GM04503 (cell line): ENCODE data around the gene ATOH8.

Experiments
- DNase-seq: peaks from one replicate; pipeline ENCODE4 v3.0.0-alpha.2; 2012; ENCODE audit warnings: low read depth

ATOH8 gene

DNA sequence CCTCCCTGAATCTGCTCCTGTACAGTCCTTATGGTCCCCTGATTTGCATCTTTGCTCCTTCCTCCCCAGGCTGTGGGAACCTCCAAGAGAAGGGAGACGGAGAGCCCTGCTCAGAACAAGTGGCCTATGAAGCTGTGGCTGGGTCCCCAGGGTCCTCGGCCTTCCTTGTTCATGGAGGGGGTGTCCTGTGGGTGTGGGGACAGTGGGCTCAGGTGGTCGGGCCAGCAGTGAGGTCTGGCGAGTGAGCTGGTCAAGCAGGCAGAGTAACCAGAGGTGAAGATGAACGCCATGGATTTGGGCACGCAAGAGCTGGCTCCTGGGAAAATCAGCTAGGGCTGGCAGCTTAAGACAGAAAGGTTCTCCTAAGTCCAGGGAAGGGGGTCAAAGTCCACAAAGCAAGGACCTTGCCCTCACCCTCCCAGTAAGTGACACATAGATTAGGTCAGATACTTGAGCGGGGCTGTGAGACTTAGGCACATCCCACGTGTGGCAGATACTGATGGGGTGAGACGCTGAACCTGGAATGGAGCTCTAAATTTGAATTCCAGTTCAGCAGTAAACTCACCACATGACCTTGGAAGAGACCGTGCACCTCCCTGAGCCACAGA, 34.8 kb upstream of the ATOH8 start:
- DNase-seq = no peak

DNA sequence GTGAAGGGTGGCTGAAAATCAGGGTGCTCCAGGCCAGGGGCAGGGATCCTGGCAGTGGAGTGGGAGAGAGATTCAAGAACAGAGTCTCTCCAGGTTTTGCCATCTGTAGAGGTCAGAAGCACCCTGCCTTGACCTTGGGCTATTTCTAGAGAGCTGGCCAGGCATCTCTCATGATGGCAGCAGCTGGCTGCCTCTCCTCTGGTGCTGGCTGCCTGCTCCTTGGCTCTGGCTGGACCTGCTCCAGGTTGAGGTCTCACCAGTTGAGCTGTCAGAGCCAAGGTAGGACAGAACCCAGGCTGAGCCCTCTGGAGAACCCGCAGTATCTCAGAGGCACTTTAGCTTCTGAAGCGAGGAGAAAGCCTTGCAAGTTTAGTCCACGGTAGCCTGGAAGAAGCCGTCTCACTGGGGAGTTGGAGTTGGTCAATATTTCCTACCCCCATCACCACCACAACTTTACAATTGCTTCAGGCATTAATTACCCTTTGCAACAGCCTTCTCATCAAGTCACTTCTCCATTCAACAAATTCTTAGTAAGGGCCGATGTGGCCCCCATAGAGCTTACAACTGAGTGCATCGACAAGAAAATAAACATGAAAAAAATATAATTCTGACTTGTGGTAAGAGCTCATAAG, 34.1 kb upstream of the ATOH8 start:
- DNase-seq = no peak

DNA sequence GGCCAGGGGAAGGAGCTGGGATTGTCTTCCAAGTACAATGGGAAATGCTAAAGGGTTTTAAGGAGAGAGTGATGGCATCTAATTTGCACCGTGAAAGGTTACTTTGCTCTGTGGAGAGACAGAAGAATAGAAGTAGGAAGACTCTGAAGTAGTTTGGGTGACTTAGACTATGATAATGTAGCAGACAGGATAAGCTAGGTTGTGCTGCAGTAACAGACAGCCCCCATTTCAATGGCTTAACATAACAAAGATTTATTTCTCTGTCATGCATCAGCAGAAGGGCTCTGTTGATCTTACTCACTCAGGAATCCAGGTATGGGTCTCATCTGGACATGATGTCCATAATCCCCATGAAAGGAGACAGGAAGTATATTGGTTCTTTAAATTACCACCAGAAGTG, 33.3 kb upstream of the ATOH8 start:
- no peak for DNase-seq

DNA sequence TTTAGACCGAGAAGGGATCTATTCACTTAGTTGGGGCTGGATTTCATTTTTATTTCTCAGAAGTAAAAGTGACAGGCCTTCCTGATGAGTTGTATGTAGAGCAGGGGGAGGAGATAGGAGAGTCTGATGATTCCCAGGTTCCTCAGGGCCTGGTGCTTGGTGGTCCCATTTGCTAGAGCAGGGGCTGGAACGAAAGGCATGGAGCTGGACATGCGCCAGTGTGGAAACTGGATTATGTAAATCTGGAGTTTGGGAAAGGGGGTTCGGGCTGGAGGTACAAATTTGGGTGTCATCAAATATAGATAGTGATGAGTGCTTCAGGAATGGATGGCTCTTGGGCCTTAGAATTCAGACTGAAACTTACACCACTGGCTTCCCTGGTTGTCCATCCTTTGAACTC, 32.1 kb upstream of the ATOH8 start:
- DNase-seq = no peak

DNA sequence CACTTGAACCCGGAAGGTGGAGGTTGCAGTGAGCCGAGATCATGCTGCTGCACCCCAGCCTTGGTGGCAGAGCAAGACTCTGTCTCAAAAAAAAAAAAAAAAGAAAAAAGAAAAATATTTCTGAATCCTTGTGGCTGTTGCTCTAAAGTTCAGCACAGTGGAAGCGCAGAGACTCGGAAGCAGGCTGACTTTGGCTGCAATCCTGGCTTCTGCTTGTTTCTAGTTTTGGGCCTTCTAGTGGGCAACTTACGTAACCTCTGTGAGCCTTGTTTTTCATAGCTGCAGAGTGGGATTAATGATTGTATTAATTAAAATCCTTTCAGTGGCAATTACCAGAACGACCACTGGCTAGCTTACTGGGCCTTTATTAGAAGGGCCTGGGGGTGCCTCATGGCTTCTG, 31.3 kb upstream of the ATOH8 start:
- DNase-seq = no peak

DNA sequence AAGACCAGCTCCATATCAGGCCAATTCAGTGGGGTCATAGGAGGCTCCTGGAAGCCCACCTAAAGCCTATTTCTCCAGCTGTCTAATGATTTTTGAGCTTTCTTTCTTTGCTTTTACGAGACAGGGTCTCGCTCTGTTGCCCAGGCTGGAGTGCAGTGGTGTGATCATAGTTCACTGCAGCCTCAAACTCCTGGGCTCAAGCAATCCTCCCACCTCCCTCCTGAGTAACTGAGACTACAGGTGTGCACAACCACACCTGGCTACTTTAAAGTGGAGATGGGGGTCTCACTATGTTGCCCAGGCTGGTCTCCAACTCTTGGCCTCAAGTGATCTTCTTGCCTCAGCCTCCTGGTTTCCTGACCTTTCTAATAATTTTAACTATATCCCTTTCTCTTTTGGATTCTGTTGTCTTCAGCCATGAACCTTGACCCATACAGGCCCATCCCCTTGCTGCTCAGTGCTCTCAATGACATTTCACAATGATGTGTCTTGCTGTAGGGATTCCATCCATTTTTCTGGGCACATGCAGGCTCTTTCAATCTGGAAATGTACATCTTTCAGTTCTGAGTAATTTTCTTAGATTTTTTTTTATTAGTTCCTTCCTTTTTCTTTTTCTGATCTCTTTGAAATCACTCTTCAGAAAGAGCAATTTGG, 30.0 kb upstream of the ATOH8 start:
- no peak for DNase-seq

DNA sequence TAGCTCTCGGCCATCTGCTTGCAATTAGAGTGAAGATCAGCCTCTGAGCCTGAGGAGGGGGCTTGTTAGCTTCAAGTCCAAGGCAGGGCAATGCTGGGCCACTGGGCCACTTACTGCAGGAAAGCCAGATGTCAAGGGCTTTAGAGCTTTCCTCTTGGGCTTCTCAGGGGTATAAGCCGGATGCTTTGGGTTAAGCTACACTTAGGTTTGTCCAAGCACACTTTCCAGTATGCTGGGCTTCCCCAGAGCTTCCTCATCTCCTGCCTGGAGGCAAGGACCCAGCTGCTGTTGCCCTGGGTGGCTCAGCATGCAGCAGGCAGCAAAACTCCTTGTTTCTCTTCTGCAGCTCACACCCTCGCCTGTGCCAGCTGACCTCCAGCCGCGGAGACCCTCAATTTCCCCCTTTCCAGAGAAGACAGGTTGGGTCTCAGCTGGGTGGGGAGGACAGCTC, 29.0 kb upstream of the ATOH8 start:
- DNase-seq = no peak

DNA sequence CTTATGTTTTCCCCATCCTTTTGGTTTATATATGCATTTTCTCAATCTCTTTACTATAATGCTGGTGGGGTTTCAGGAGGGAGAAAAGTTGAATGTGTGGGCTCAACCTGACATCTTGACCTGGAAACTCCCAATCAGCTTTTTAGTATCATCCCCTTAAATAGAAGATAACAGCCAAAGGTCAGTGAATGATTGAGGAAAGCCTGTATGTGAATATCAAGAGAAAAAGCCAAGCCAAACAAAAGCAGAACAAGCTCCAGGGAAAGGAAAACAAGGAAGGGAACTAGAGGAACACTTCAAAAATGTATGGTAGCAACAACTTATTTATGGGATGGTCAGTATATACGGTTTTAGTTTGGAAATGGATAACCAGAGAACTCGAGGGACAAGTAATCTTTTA, 28.3 kb upstream of the ATOH8 start:
- DNase-seq = no peak

DNA sequence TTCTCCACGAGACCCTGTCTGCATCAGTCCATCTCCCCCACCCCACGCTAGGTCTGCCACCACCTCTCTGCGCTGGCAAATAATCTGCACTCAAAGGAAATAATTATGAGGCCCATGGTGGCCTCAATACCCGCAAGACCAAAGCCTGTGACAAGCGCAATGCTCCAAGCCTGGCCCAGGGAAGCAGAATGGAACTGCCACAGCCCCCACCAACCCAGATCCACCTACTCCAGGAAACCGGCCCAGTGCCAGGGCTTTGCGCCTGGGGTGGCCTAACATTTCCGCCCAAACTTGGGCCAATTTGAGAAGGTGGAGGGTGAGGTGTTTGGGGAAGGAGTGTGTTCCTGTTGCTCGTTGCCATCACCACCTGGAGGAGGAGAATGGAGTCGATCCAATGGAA, 26.0 kb upstream of the ATOH8 start:
- DNase-seq = no peak

DNA sequence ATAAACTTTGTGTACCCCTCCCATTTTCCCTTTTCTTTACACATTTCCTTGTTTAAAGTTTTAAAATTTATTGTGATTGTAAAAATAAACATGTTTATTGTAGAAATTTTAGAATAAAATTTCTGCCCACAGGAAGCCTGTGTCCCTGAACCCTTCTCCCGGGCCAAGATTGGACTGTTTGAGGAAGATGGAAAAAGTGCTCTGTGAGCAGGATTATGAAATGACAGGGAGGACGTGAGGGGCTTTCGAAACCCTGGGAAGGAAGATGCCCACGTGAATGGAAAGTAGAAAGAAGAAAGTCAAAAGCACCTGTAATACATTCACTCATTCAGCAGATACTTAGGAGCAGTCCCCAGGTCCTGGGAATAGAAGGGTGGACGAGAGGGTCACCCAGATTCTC, 25.4 kb upstream of the ATOH8 start:
- no peak for DNase-seq

DNA sequence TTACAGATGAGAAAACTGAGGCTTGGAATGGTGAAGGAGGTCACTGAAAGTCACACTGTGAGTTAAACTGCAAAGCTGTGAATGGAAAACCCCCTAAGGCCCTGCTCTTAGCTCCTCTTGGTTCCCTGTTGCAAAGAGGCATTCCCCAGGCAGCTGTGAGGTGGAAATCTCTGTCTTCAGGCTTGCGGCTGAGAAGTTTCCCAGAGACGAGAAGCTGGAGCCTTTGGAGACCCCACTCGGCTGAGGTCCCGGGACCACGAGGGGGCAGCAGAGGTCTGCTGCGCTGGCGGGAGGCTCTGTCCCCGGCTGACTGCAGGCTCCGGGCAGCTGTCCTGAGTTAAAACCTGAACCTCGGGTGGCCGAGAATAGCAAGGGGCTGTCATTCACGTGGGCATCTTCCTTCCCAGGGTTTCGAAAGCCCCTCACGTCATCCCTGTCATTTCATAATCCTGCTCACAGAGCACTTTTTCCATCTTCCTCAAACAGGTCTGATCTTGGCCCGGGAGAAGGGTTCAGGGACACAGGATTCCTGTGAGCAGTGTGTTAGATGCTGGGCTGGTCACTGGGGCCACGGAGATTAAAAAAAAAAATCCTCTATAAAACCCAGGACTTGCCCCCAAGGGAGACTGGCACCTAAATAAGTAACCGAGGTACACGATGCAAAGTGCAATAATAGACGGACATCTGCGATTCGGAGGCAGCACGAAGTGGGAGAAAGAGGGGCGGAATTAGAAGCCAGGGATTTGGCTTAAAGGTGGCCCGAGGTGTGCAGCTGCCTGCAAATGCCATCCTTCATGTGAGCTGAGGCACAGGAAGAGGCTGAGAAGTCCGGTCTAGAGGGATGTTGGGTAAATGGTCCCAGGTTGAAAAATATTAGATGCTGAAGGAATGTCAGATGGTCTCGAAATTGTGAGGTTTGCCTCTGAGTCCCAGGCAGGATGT, 24.6 kb upstream of the ATOH8 start:
- DNase-seq = no peak

DNA sequence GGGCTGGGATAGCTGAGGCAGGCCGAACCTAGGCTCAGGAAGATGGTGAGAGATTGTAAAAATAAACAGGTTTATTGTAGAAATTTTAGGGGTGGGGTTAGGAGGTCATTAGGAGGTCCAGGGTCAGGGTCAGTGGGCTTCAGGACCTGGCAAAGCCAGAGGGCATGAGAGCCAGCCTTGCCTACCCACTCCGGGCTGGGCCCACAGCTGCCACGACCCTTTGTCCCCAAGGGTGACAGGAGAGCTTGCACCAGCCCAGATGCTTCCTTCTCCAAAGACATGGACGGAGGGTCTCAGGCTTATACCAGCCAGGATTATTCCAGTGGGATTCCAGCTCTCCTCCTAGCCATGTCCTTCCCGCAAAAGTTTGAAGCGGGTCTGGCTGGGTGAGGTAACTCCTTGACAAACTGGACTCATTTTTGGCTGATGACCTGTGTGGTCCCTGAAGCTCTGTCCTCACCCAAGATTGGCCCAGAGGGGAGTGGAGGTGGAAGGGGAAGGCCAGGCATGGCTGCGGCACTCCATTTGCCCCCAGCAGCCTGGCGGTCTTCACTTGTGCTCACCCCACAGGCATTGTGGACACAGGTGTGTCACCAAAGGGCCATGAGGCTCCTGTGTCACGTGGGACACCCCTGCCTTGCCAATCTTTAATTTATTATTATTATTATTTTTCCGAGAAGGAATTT, 23.8 kb upstream of the ATOH8 start:
- DNase-seq = no peak

DNA sequence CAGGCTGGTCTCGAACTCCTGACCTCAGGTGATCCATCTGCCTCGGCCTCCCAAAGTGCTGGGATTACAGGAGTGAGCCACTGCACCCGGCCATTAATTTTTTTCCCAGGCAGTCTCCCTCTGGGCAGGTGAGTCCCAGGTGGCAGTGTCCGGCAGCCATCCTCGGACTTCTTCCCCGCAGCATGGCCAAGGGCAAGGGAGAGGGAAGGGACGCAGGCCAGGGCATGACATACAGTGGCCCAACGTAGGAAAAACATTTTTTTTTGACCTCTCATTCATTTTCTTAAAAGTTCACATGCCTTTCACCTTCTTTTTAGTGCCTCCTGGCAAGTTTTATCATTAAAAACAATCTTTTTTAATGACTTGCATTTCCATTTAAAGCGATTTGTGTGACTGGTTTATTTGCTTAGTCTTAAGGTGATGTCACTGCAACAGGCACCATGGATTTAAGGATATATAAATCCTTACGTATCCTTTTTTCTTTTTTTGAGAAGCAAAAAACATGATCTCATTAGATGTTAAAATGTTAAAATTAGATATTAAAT, 23.0 kb upstream of the ATOH8 start:
- no peak for DNase-seq

DNA sequence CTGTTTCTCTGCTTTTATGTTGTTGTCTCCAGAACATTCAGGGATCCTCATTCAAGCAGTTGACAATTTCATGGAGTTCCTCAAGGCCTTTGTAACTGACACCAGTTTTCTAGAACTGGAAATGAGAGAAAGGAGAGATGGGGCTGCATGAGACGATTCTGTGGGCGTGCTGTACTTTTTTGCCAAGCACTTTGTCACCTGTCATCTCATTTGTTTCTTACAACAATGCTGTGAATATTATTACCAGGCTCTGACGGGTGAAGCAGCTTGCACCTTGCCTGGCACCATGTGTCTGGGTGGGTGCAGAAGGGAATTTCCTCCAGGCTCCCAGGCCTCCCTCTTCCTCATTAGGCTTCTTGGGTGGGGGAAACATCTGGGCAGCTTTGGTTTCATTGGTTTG, 22.2 kb upstream of the ATOH8 start:
- no peak for DNase-seq

DNA sequence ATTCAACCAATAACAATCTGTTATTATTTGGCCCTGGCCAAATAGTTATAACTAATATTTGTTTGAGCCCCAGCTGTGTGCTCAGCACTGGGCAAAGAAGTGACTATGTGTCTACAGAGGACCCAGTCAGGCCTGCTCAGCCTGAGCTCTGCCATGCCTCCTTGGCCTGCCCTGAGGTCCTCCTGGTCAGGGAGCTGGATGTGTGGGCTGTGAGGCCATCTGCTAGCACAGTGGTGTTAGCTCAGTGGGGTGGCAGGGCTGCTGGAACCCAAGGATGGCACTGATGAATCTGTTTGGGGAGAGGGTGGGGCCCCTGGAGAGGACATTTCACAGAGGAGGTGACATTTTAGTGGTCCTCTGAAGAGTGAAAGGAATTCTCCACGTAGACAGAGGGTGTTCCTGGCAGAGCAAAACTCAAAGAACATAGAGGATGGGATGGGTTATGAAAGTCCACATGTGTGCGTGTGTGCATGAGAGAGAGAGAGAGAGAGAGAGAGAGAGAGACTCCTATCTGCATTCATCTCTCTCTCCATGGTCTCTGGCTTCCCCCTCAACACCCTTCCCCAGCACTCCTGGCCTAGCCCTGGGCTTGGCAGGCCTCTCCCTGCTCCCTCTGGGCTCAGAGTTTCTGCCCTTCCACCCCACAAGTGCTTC, 21.2 kb upstream of the ATOH8 start:
- no peak for DNase-seq

DNA sequence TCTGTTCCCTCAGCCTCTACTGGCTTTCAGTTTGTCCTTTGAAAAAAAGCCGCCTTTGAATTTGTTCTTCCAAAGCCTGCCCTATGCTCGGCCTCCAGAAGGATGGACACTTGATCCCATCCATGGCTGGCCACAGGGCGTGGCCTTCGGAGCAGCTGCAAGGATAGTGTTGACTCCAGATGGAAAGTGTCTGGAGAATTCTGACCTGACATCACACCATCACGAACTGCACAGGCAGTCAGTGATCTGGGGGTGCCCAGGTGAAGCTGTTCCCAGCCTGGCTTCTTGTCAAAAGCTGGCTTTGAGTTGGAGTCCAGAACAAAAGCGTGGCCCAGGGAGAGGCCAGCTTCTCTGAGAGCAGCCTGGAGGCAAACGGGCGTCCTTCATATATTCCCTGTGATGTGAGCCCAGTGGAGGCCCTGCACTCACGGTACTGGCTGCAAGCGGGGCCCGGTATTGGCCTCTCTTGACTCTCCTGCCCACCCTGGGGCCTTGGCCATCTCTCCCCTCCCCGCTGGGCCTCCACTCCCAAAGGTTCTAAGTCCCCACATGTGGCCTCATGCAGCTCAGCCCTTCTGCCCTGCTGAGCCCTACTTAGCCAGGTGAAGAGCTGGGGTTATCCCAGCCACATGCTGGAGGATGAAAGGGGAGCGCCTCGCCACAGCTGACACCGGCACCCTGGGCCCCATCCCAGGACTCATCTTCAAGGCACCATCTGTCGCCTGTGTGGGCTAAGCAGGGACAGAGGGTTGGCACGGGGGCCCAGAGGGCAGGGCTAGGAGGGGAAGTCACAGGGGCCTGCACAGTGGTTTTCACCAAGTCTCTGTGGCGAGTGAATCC, 20.4 kb upstream of the ATOH8 start:
- no peak for DNase-seq

DNA sequence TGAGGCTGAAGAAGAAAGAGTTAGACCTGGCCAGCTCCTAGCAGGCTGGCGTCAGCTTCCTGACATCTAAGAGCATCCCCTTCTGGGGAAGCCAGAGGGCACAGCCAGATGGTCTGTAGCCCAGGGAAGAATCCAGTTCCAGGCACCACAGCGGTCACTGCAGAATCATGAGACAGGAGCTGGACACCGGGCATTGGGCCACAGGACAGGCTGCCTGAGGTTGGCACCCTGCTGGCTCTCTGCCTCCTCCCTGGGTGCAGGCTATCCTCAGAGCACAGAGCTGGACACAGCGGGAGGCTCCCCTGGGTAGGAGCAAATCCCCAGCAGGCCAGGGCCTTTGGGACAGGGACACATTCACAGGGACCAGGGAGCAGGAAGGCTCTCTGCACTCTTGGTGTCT, 19.8 kb upstream of the ATOH8 start:
- no peak for DNase-seq

DNA sequence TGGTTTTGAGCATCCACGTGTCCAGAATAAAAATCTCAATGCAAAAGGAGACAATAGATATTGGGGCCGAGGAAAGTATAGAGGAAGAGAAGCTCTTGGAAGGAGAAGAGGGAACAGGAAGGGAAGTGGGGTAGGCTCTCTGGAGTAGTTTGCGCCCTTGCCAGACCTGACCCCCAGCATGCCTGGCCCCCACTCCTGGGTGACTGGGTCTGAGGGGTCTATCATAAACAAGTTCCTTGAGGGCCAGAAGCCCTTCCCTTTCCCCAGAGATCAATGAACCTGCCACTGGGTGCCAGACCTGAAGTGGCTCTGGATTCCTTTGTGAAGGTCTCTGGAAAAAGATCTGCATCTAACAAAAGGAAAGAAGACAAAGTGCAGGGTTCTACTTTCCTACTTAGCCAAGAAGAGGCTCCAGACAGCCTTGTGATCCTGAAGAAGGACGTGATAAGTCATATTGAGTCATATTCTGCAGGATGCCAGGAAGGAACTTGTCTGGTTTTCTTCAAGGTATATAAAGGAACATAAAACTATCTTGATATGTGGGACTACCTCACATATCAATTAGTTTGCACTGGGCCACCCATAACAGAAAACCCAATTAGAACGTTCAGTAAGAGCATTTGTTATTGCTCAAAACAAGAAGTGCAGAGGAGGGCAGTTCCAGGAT, 18.7 kb upstream of the ATOH8 start:
- no peak for DNase-seq

DNA sequence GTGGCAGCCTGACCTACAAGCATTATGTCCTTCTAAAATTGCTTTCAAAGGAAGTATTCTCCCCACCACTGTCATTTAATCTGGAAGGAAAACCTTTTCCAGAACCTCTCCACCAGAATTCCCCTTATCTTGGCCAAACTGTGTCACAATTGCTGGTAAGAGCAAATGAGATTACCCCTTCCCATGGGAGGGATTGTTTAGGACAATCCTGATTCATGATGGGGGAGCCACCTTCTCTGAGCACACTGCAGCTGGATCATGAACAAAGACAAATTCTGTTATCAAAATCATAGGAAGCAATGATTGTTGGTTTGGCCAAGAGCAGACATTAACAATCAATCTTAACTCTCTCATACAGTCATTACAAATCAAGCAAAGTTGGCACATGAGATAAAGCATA, 18.1 kb upstream of the ATOH8 start:
- DNase-seq = no peak
